Measurements from ENCODE around the gene BICC1. TPM values are rescaled to one million over a fixed set of nuclear protein-coding genes. Genes with fewer than 3 reads are reported as not detected.

The BICC1 gene
- total RNA-seq, 2 donors from 2014 or later: 0.27 to 0.40 TPM

GRCh38 chr10:58795560-58795959, 282.9 kb downstream of the BICC1 start:
- no peak overlapping the region for H3K4me3 ChIP-seq (ENCODE audit: low read length)
- H3K27ac ChIP-seq (ENCODE audit: low read depth, low read length): peak overlapping the region; percentile 7
- H3K9me3 ChIP-seq (ENCODE audit: control insufficient read depth, low read length): no peaks in the 10 kb centered on the region
- no peaks in the 10 kb centered on the region for H3K4me1 ChIP-seq (ENCODE audit: control insufficient read depth, insufficient read depth, low read length)
- no peaks in the 10 kb centered on the region for H3K27me3 Mint-ChIP-seq (ENCODE audit: insufficient read depth)
- TF ChIP-seq CTCF (conservative IDR thresholded peaks at IDR 0.05): no peak
- no peak overlapping the region for H3K4me3 Mint-ChIP-seq
- H3K36me3 ChIP-seq (ENCODE audit: control insufficient read depth, insufficient read depth, low read length): no peaks in the 10 kb centered on the region
- no peaks in the 10 kb centered on the region for H3K9me3 Mint-ChIP-seq
- no peaks in the 10 kb centered on the region for H3K27me3 ChIP-seq (ENCODE audit: control insufficient read depth, insufficient read depth, low read length, poor library complexity, severe bottlenecking)
- H3K9ac ChIP-seq (ENCODE audit: extremely low read depth, low read length, poor library complexity, severe bottlenecking): no peak overlapping the region
- no peaks in the 10 kb centered on the region for H3K4me1 Mint-ChIP-seq
- DNase-seq: no peak
- no peak overlapping the region for H3K27ac Mint-ChIP-seq
- H3K36me3 Mint-ChIP-seq (ENCODE audit: low read depth): no peaks in the 10 kb centered on the region

DNA sequence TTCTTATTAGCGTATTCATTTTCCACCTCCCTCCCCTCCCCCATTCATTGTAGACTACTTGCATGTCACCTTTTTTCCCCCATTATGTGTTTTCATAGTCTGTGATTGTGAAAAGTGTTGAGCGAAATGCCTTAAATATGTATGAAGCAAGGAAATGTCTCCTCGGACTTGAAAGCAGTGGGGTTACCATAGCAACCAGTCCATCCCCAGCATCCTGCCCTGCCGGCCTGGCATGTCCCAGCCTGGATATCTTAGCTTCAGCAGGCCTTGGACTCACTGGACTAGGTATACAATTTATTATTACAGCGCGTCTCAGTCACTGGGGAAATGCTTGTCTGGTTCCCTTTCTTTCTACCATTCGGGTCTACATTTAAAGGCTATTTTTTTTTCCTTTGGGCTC, 283.6 kb downstream of the BICC1 start:
- Histone ChIP-seq H3K27ac (ENCODE audit: low read depth, low read length) (peak overlapping the region; percentile 84), H3K9ac (ENCODE audit: extremely low read depth, low read length, poor library complexity, severe bottlenecking) (no peak overlapping the region), H3K9me3 (ENCODE audit: control insufficient read depth, low read length) (no peaks in the 10 kb centered on the region), H3K4me3 (ENCODE audit: low read length) (no peak overlapping the region), H3K4me1 (ENCODE audit: control insufficient read depth, insufficient read depth, low read length) (no peaks in the 10 kb centered on the region), H3K36me3 (ENCODE audit: control insufficient read depth, insufficient read depth, low read length) (no peaks in the 10 kb centered on the region), H3K27me3 (ENCODE audit: control insufficient read depth, insufficient read depth, low read length, poor library complexity, severe bottlenecking) (no peaks in the 10 kb centered on the region)
- WGBS, 2 experiments (ENCODE audit: insufficient coverage in 1 of 2, insufficient read length in 1 of 2): 71 to 81% methylated on average over 4 to 7 of the region's 7 CpGs
- H3K27ac Mint-ChIP-seq: no peak overlapping the region
- no peaks in the 10 kb centered on the region for H3K36me3 Mint-ChIP-seq (ENCODE audit: low read depth)
- no peaks in the 10 kb centered on the region for H3K9me3 Mint-ChIP-seq
- no peaks in the 10 kb centered on the region for H3K4me1 Mint-ChIP-seq
- no peak overlapping the region for H3K4me3 Mint-ChIP-seq
- TF ChIP-seq CTCF (conservative IDR thresholded peaks at IDR 0.05): no peak
- no peaks in the 10 kb centered on the region for H3K27me3 Mint-ChIP-seq (ENCODE audit: insufficient read depth)
- peak; percentile 57 for DNase-seq

DNA sequence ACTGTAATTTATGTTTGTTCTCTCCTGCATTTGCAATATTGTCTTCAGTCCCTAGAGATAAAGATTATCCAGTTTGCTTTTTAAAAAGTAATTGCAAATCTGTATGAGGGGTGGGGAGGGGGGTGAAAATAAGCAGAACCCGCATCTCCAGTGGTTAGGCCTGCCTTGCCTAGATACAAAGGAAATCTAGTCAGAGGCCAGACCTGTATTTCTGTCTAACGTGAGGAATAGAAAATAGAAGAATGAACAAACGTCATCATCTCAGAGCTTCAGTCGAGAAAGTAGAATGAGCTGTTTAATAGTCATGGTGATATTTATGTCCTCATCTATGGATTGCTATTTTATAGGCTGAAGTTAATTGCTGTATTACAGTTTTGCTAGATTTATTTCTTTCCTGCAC, 284.2 kb downstream of the BICC1 start:
- Histone ChIP-seq H3K27ac (ENCODE audit: low read depth, low read length) (peak overlapping the region; percentile 84), H3K9ac (ENCODE audit: extremely low read depth, low read length, poor library complexity, severe bottlenecking) (no peak overlapping the region), H3K27me3 (ENCODE audit: control insufficient read depth, insufficient read depth, low read length, poor library complexity, severe bottlenecking) (no peaks in the 10 kb centered on the region), H3K9me3 (ENCODE audit: control insufficient read depth, low read length) (no peaks in the 10 kb centered on the region), H3K4me1 (ENCODE audit: control insufficient read depth, insufficient read depth, low read length) (no peaks in the 10 kb centered on the region), H3K4me3 (ENCODE audit: low read length) (no peak overlapping the region), H3K36me3 (ENCODE audit: control insufficient read depth, insufficient read depth, low read length) (no peaks in the 10 kb centered on the region)
- Mint-ChIP-seq H3K4me1 (no peaks in the 10 kb centered on the region), H3K4me3 (no peak overlapping the region), H3K36me3 (ENCODE audit: low read depth) (no peaks in the 10 kb centered on the region), H3K27ac (no peak overlapping the region), H3K27me3 (ENCODE audit: insufficient read depth) (no peaks in the 10 kb centered on the region), H3K9me3 (no peaks in the 10 kb centered on the region)
- no peak for TF ChIP-seq CTCF (conservative IDR thresholded peaks at IDR 0.05)
- 65 to 69% methylated on average over 4 of the region's 4 CpGs for WGBS, 2 experiments (ENCODE audit: insufficient coverage in 1 of 2, insufficient read length in 1 of 2)
- no peak for DNase-seq

Data from endodermal cell (in vitro differentiated cells).